HL-60 (cell line): ENCODE measurements around the gene TLR2.

Experiments
- DNase-seq, 2 experiments: peaks; one replicate each; pipeline ENCODE4 v3.0.0-alpha.2; 2010 to 2020; ENCODE audit warnings: low read depth in 1 of 2, low spot score in 1 of 2
- H3K27ac ChIP-seq: fragments of 250-450 bp; sonication (Bioruptor Pico); replicated peaks from 2 replicates; pipeline ENCODE4 v1.5.1; 2020; ENCODE audit warnings: mild to moderate bottlenecking, moderate library complexity
- H3K27me3 ChIP-seq: fragments of 250-450 bp; sonication (Bioruptor Pico); 2 replicates; pipeline ENCODE4 v1.5.1; 2021; ENCODE audit warnings: mild to moderate bottlenecking, moderate library complexity; ENCODE audit not compliant: insufficient read depth, poor library complexity, severe bottlenecking
- H3K4me3 ChIP-seq: replicated peaks from 2 replicates; pipeline ENCODE4 v1.5.1; 2011; ENCODE audit warnings: mild to moderate bottlenecking, control low read depth, low read length; ENCODE audit not compliant: insufficient read depth
- GABPA ChIP-seq: IDR thresholded peaks from 2 replicates; pipeline ENCODE4 v1.6.1; 2012; ENCODE audit warnings: low read depth
- POLR2AphosphoS5 ChIP-seq: IDR thresholded peaks from 2 replicates; pipeline ENCODE4 v1.6.1; 2012; ENCODE audit warnings: low read depth
- SPI1 ChIP-seq: IDR thresholded peaks from 2 replicates; pipeline ENCODE4 v1.6.1; 2012; ENCODE audit warnings: low read depth, mild to moderate bottlenecking, borderline replicate concordance
- TF ChIP-seq, protein P1 (sequence below): IDR thresholded peaks from 2 replicates; pipeline ENCODE4 v1.6.1; 2012; ENCODE audit warnings: low read depth; ENCODE audit not compliant: insufficient replicate concordance
- TF ChIP-seq, protein P2 (sequence below): IDR thresholded peaks from one replicate; pipeline ENCODE4 v1.5.1; 2011; ENCODE audit warnings: low read length, control low read depth, inconsistent platforms; ENCODE audit not compliant: insufficient read depth

Gene TLR2

DNA sequence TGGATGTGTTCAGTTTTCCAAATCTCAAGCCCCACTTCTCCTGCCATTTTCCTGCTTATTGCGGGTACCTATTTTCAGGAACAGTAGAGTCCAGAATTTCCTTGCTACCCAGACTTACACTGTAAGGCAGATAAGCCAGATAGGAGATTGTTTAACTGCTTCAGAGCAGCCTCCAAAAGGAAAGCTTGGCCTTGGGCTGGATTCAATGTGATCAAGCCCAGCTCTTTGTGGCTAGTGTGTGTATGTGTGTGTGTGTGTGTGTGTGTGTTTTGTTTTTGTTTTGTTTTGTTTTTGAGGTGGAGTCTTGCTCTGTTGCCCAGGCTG is 41.7 kb downstream of the TLR2 start:
- DNase-seq = no peak
- H3K27ac ChIP-seq = peak overlapping the region; percentile 35
- TF ChIP-seq POLR2AphosphoS5 (no peak), SPI1 (no peak), GABPA (no peak)
- TF ChIP-seq, protein P1, sequence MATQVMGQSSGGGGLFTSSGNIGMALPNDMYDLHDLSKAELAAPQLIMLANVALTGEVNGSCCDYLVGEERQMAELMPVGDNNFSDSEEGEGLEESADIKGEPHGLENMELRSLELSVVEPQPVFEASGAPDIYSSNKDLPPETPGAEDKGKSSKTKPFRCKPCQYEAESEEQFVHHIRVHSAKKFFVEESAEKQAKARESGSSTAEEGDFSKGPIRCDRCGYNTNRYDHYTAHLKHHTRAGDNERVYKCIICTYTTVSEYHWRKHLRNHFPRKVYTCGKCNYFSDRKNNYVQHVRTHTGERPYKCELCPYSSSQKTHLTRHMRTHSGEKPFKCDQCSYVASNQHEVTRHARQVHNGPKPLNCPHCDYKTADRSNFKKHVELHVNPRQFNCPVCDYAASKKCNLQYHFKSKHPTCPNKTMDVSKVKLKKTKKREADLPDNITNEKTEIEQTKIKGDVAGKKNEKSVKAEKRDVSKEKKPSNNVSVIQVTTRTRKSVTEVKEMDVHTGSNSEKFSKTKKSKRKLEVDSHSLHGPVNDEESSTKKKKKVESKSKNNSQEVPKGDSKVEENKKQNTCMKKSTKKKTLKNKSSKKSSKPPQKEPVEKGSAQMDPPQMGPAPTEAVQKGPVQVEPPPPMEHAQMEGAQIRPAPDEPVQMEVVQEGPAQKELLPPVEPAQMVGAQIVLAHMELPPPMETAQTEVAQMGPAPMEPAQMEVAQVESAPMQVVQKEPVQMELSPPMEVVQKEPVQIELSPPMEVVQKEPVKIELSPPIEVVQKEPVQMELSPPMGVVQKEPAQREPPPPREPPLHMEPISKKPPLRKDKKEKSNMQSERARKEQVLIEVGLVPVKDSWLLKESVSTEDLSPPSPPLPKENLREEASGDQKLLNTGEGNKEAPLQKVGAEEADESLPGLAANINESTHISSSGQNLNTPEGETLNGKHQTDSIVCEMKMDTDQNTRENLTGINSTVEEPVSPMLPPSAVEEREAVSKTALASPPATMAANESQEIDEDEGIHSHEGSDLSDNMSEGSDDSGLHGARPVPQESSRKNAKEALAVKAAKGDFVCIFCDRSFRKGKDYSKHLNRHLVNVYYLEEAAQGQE = no peak
- TF ChIP-seq, protein P2, sequence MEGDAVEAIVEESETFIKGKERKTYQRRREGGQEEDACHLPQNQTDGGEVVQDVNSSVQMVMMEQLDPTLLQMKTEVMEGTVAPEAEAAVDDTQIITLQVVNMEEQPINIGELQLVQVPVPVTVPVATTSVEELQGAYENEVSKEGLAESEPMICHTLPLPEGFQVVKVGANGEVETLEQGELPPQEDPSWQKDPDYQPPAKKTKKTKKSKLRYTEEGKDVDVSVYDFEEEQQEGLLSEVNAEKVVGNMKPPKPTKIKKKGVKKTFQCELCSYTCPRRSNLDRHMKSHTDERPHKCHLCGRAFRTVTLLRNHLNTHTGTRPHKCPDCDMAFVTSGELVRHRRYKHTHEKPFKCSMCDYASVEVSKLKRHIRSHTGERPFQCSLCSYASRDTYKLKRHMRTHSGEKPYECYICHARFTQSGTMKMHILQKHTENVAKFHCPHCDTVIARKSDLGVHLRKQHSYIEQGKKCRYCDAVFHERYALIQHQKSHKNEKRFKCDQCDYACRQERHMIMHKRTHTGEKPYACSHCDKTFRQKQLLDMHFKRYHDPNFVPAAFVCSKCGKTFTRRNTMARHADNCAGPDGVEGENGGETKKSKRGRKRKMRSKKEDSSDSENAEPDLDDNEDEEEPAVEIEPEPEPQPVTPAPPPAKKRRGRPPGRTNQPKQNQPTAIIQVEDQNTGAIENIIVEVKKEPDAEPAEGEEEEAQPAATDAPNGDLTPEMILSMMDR = no peak
- no peaks in the 10 kb centered on the region for H3K27me3 ChIP-seq
- no peak overlapping the region for H3K4me3 ChIP-seq

DNA sequence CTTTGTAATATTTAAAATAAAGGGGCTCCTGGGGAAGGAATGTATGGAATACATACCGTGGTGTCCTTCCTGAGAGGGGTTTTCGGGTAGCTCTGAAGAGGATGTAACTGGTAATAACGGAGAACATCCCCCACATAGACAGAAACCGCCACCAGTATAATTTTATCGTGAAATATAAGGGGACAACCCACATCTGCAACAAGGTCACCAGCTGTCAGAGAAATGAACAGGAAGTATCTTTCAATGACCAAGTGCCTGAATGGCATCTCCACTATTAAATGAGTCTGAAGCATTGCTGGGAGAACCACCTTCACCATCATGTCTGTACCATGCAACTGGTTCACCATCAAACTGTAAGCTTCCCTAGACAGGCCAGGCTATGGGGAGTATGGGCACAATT is 44.1 kb downstream of the TLR2 start:
- Histone ChIP-seq H3K4me3 (no peak overlapping the region), H3K27ac (no peak overlapping the region)
- TF ChIP-seq, protein P1 = no peak
- no peak for TF ChIP-seq GABPA
- no peak for TF ChIP-seq POLR2AphosphoS5
- TF ChIP-seq SPI1 = no peak
- TF ChIP-seq, protein P2 = no peak

DNA sequence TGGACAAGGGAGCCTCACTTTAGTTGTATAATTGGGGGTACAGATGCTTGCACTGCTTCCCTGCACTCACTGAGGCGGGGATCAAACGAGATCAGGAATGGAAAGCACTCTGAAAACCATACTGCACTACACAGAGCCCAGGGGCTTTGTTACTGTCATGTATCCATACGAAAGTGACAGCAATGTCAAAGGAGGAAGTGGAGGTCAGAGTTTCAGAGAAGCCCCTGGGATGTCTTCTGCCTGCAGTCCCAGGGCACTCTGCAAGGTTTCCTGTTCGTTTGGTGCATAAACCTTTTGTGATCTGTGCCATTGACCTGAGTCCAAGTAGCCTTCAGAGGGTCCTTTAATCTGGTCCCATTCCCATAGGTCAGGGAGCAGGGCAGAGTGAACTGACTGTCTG is 44.6 kb downstream of the TLR2 start:
- Histone ChIP-seq H3K27me3 (no peaks in the 10 kb centered on the region), H3K4me3 (no peak overlapping the region), H3K27ac (no peak overlapping the region)
- DNase-seq = peak in 1 of 2 experiments; percentile 37
- TF ChIP-seq SPI1 (peak; percentile 85), POLR2AphosphoS5 (no peak)
- TF ChIP-seq, protein P1 = no peak

More for the DNA sequence above, 44.1 kb downstream of the TLR2 start:
- no peak for DNase-seq
- no peaks in the 10 kb centered on the region for H3K27me3 ChIP-seq

GRCh38 chr4:153729895-153730294 is 45.8 kb downstream of the TLR2 start:
- TF ChIP-seq, protein P2 = no peak
- no peak for TF ChIP-seq POLR2AphosphoS5
- no peak for TF ChIP-seq GABPA
- TF ChIP-seq, protein P1 = no peak
- TF ChIP-seq SPI1 = no peak
- no peak overlapping the region for H3K27ac ChIP-seq
- no peak for DNase-seq
- H3K27me3 ChIP-seq = no peaks in the 10 kb centered on the region
- H3K4me3 ChIP-seq = no peak overlapping the region
